Right atrium auricular region (tissue), 2 donors: Measurements from ENCODE around the gene CADPS2. TPM values are rescaled to one million over a fixed set of nuclear protein-coding genes. Genes with fewer than 3 reads are reported as not detected.
A peak's percentile ranks its signal among the peaks of the same experiment; 100 is the strongest.

Experiments used
- DNase-seq: peaks from one replicate; pipeline ENCODE4 v3.0.0-alpha.2; 2019; ENCODE audit warnings: low spot score
- H3K27ac ChIP-seq, 2 donors: fragments of 200-600 bp; sonication (generic); 1 replicate in 1 of 2; 2 replicates in 1 of 2; pipeline ENCODE4 v1.5.1; 2016 to 2019
- H3K27me3 ChIP-seq, 2 donors: fragments of 200-600 bp; sonication (generic); one replicate each; pipeline versions ENCODE4 v1.5.1 to v1.6.0; 2017 to 2019
- H3K36me3 ChIP-seq: fragments of 200-600 bp; sonication (generic); one replicate; pipeline ENCODE4 v1.5.1; 2016
- H3K4me1 ChIP-seq, 2 donors: fragments of 200-600 bp; sonication (generic); one replicate each; pipeline versions ENCODE4 v1.5.1 to v1.6.0; 2017 to 2019
- H3K4me3 ChIP-seq, 2 donors: fragments of 200-600 bp; sonication (generic); 1 replicate in 1 of 2; 2 replicates in 1 of 2; pipeline ENCODE4 v1.5.1; 2017 to 2019; ENCODE audit warnings: mild to moderate bottlenecking in 1 of 2, moderate library complexity in 1 of 2
- H3K9me3 ChIP-seq, 2 donors: fragments of 200-600 bp; sonication (generic); one replicate each; pipeline ENCODE4 v1.5.1; 2019
- total RNA-seq, 2 donors: library from RNA; depleted of rRNA; stranded (reverse); fragments of >200 nt; gene quantifications; one replicate each; pipeline ENCODE4 v1.1.0, GENCODE V29; 2016
- TF ChIP-seq, protein P1 (sequence below), 2 donors: fragments of 200-600 bp; sonication (generic); IDR thresholded peaks; one replicate each; pipeline ENCODE4 v1.5.1; 2019; ENCODE audit warnings: antibody characterized with exemption in 2 of 2

CADPS2 gene
- total RNA-seq, 2 donors from 2014 or later, result 11.8 to 19.9 TPM

DNA sequence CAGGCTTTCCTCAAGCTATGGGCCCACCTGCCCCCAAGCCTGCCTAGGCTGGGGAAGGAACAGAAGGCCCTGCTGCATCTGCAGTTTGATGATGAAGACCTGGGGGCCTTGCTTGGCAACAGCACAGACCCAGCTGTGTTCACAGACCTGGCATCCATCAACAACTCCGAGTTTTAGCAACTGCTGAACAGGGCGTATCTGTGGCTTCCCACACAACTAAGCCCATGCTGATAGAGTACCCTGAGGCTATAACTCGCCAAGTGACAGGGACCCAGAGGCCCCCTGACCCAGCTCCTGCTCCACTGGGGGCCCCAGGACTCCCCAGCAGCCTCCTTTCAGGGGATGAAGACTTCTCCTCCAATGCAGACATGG, 36.3 kb downstream of the CADPS2 start:
- H3K4me1 ChIP-seq, result no peaks in the 10 kb centered on the region

DNA sequence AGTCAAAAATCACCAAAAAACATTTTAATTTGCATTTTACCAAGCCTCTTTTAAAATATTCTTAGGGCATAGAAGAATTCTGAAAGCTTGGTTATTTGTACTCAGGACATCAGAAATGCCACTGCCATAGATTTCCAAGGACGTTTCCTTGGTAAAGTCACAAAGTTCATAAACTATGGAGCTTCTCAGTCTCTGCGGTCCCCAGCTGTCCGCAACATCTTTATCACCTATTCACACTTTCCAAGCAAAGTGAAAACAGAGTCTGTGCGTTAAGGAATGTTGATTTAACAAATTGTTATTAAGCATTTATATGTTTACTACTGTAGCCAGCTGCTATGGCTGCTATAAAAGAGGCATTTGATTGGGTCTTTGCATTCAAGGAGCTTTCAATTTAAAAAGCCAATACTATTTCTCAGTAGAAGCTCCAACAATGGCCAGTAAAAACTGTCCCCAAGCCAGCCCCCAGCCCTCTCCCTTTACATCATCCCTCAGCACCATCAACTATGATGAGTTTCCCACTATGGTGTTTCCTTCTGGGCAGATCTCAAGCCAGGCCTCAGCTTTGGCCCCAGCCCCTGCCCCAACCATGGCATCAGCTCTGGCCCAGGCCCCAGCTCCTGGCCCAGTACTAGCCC, 36.8 kb downstream of the CADPS2 start:
- no peak for DNase-seq
- Histone ChIP-seq H3K27ac (no peak overlapping the region), H3K36me3 (no peaks in the 10 kb centered on the region), H3K27me3 (no peaks in the 10 kb centered on the region), H3K4me3 (no peak overlapping the region), H3K4me1 (no peaks in the 10 kb centered on the region), H3K9me3 (no peaks in the 10 kb centered on the region)
- TF ChIP-seq, protein P1, sequence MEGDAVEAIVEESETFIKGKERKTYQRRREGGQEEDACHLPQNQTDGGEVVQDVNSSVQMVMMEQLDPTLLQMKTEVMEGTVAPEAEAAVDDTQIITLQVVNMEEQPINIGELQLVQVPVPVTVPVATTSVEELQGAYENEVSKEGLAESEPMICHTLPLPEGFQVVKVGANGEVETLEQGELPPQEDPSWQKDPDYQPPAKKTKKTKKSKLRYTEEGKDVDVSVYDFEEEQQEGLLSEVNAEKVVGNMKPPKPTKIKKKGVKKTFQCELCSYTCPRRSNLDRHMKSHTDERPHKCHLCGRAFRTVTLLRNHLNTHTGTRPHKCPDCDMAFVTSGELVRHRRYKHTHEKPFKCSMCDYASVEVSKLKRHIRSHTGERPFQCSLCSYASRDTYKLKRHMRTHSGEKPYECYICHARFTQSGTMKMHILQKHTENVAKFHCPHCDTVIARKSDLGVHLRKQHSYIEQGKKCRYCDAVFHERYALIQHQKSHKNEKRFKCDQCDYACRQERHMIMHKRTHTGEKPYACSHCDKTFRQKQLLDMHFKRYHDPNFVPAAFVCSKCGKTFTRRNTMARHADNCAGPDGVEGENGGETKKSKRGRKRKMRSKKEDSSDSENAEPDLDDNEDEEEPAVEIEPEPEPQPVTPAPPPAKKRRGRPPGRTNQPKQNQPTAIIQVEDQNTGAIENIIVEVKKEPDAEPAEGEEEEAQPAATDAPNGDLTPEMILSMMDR (IDR thresholded peaks at IDR 0.05), result no peak

More for the DNA sequence above, 36.3 kb downstream of the CADPS2 start:
- no peak overlapping the region for H3K4me3 ChIP-seq
- H3K9me3 ChIP-seq, result no peaks in the 10 kb centered on the region
- no peaks in the 10 kb centered on the region for H3K27me3 ChIP-seq
- no peak for DNase-seq
- TF ChIP-seq, protein P1 (IDR thresholded peaks at IDR 0.05), result no peak
- no peak overlapping the region for H3K27ac ChIP-seq
- no peaks in the 10 kb centered on the region for H3K36me3 ChIP-seq

DNA sequence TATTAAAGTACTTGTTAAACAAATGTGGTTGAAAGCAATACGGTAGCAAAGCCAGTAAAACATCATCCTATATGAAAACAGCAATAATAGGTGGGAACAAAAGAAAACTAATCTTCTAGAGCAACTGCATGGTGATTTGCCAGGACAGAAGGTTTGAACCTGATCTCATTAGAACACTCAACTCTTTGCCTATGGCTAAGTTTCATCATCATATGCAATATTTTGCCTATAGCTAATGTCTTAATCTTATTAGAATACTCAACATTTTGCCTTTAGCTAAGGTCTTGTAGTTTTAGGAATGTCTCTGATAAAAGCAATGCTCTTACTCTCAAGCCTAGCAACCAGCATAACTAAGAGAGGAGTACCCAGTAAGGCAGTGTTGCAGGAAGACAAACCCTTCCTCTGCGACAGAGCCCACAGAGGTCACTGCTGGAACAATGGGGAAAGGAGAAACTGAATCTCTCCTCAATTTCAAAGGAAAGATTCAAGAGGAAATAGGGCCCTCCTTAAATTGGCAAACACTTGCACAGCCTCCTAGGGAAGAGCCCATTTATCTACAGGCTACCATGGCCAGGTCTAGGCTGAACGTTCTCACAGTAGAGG, 38.3 kb downstream of the CADPS2 start:
- H3K36me3 ChIP-seq, result no peaks in the 10 kb centered on the region
- DNase-seq, result no peak
- no peaks in the 10 kb centered on the region for H3K27me3 ChIP-seq
- no peaks in the 10 kb centered on the region for H3K9me3 ChIP-seq
- peak overlapping the region; percentile 26 to 27 for H3K27ac ChIP-seq
- TF ChIP-seq, protein P1 (IDR thresholded peaks at IDR 0.05), result no peak
- H3K4me3 ChIP-seq, result no peak overlapping the region
- peaks cover 0 to 4% of the 10 kb centered on the region in 2 donors for H3K4me1 ChIP-seq

DNA sequence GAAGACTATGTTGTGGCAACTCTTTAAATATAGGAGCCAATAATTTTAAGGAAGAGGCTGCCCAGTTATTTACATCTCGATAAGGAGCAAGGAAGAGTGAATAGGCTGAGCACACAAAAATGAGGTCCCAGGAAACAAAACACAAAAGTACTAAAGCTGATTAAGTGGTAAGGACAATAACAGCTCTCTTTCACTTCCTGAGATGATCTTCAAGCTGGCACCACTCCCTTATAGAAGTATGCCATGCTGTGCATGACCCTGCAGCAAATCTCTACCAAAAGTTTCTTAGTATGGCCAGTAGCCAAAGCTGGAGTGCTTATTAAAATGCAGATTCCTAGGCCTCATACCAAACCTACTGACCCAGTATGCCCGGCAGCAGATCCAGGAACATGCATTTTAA, 39.7 kb downstream of the CADPS2 start:
- H3K27me3 ChIP-seq, result no peaks in the 10 kb centered on the region
- peaks cover 0 to 4% of the 10 kb centered on the region in 2 donors for H3K4me1 ChIP-seq
- H3K9me3 ChIP-seq, result no peaks in the 10 kb centered on the region
- H3K36me3 ChIP-seq, result no peaks in the 10 kb centered on the region
- peak overlapping the region in 1 of 2 donors; percentile 27 for H3K27ac ChIP-seq
- DNase-seq, result no peak
- H3K4me3 ChIP-seq, result no peak overlapping the region
- TF ChIP-seq, protein P1 (IDR thresholded peaks at IDR 0.05), result no peak

DNA sequence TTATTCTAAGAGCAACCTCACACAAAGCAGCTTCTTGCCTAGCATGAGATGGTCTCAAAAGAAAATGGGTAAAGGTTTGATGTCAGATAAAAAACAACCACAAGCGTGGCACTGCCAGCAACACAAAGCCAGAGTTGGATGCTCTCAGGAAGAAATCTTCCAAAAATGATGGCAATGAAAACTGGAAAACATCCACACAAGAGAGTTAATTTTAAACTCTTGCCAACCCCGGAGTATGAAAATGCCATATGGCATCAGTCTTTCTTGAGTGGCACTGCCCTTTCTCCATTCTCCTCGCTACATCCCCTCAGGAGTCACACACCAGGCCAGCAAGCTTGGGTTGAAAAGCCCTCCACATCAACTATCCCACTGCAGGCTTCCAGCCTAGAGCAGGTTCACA, 41.0 kb downstream of the CADPS2 start:
- DNase-seq, result no peak
- Histone ChIP-seq H3K36me3 (no peaks in the 10 kb centered on the region), H3K4me3 (no peak overlapping the region), H3K9me3 (no peaks in the 10 kb centered on the region), H3K27ac (no peak overlapping the region), H3K27me3 (no peaks in the 10 kb centered on the region), H3K4me1 (peaks cover 0 to 4% of the 10 kb centered on the region in 2 donors)
- TF ChIP-seq, protein P1 (IDR thresholded peaks at IDR 0.05), result no peak
